ENCODE results near the gene CLASP2.

The CLASP2 gene

GRCh38 chr3:33659856-33660434 is 58.1 kb downstream of the CLASP2 start:
- no peak for DNase-seq (ENCODE audit: low spot score)
- peak overlapping the region in 1 of 2 donors; percentile 49 for H3K4me3 ChIP-seq (ENCODE audit: low read length in 2 of 2)
- no peak overlapping the region for H4K8ac ChIP-seq (ENCODE audit: low read depth, low read length)
- no peak overlapping the region for H3K23ac ChIP-seq (ENCODE audit: low read depth, low read length, poor library complexity)
- H3K4ac ChIP-seq (ENCODE audit: low read length), result no peak overlapping the region
- no peak overlapping the region for H3K18ac ChIP-seq (ENCODE audit: low read length)
- peaks cover 2 to 13% of the 10 kb centered on the region in 2 donors for H3K4me1 ChIP-seq (ENCODE audit: control insufficient read depth in 2 of 2, insufficient read depth in 1 of 2, low read depth in 1 of 2, low read length in 2 of 2)
- H2BK15ac ChIP-seq (ENCODE audit: low read length), result no peak overlapping the region
- no peaks in the 10 kb centered on the region for H3K79me1 ChIP-seq (ENCODE audit: low read depth, low read length)
- H4K91ac ChIP-seq (ENCODE audit: low read depth, low read length, poor library complexity), result no peak overlapping the region
- H2AFZ ChIP-seq (ENCODE audit: low read length), result peak overlapping the region; percentile 83
- no peak overlapping the region for H3K9ac ChIP-seq (ENCODE audit: low read depth, low read length, poor library complexity)
- no peak overlapping the region for H2BK5ac ChIP-seq (ENCODE audit: low read length)
- no peaks in the 10 kb centered on the region for H3K9me3 ChIP-seq (replicated peaks in 1 of 2; ENCODE audit: control insufficient read depth in 2 of 2, insufficient read depth in 1 of 2, low read depth in 1 of 2, low read length in 2 of 2)
- peak overlapping the region; percentile 84 for H3K27ac ChIP-seq (replicated peaks; ENCODE audit: low read length)
- no peak overlapping the region for H3K14ac ChIP-seq (ENCODE audit: low read length)
- H2BK120ac ChIP-seq (ENCODE audit: low read depth, low read length), result no peak overlapping the region
- no peaks in the 10 kb centered on the region for H3K27me3 ChIP-seq (ENCODE audit: control insufficient read depth in 3 of 3, insufficient read depth in 3 of 3, low read depth in 1 of 3, low read length in 3 of 3)
- no CpG with 5 or more reads among the region's 5 CpGs for WGBS, 2 donors (ENCODE audit: extremely low coverage in 2 of 2, insufficient read length in 2 of 2, insufficient replicate concordance in 1 of 2)
- no peaks in the 10 kb centered on the region for H3K36me3 ChIP-seq (replicated peaks in 1 of 2; ENCODE audit: control insufficient read depth in 2 of 2, insufficient read depth in 2 of 2, low read length in 2 of 2)
- H2AK5ac ChIP-seq (ENCODE audit: low read depth, low read length), result no peak overlapping the region
- H2BK12ac ChIP-seq (ENCODE audit: low read length), result no peak overlapping the region
- peak overlapping the region; percentile 45 for H3K4me2 ChIP-seq (ENCODE audit: insufficient read depth, low read length, poor library complexity, severe bottlenecking)

- Histone ChIP-seq H3K4me1 (ENCODE audit: control insufficient read depth in 2 of 2, insufficient read depth in 1 of 2, low read depth in 1 of 2, low read length in 2 of 2) (peaks cover 2 to 13% of the 10 kb centered on the region in 2 donors), H2BK12ac (ENCODE audit: low read length) (no peak overlapping the region), H4K8ac (ENCODE audit: low read depth, low read length) (no peak overlapping the region), H3K27ac (replicated peaks; ENCODE audit: low read length) (peak overlapping the region; percentile 84), H3K14ac (ENCODE audit: low read length) (no peak overlapping the region), H2AK5ac (ENCODE audit: low read depth, low read length) (no peak overlapping the region), H3K9ac (ENCODE audit: low read depth, low read length, poor library complexity) (no peak overlapping the region), H2BK5ac (ENCODE audit: low read length) (no peak overlapping the region), H3K18ac (ENCODE audit: low read length) (no peak overlapping the region), H3K4ac (ENCODE audit: low read length) (no peak overlapping the region), H2BK120ac (ENCODE audit: low read depth, low read length) (no peak overlapping the region), H3K27me3 (ENCODE audit: control insufficient read depth in 3 of 3, insufficient read depth in 3 of 3, low read depth in 1 of 3, low read length in 3 of 3) (no peaks in the 10 kb centered on the region), H3K4me2 (ENCODE audit: insufficient read depth, low read length, poor library complexity, severe bottlenecking) (peak overlapping the region; percentile 45), H3K23ac (ENCODE audit: low read depth, low read length, poor library complexity) (no peak overlapping the region), H3K36me3 (replicated peaks in 1 of 2; ENCODE audit: control insufficient read depth in 2 of 2, insufficient read depth in 2 of 2, low read length in 2 of 2) (no peaks in the 10 kb centered on the region), H3K4me3 (ENCODE audit: low read length in 2 of 2) (peak overlapping the region in 1 of 2 donors; percentile 49), H3K9me3 (replicated peaks in 1 of 2; ENCODE audit: control insufficient read depth in 2 of 2, insufficient read depth in 1 of 2, low read depth in 1 of 2, low read length in 2 of 2) (no peaks in the 10 kb centered on the region), H2BK15ac (ENCODE audit: low read length) (no peak overlapping the region), H3K79me1 (ENCODE audit: low read depth, low read length) (no peaks in the 10 kb centered on the region), H4K91ac (ENCODE audit: low read depth, low read length, poor library complexity) (no peak overlapping the region), H2AFZ (ENCODE audit: low read length) (peak overlapping the region; percentile 83)
- WGBS, 2 donors (ENCODE audit: extremely low coverage in 2 of 2, insufficient read length in 2 of 2, insufficient replicate concordance in 1 of 2), result no CpG with 5 or more reads among the region's 16 CpGs
- peak; percentile 65 for DNase-seq (ENCODE audit: low spot score)
These were observed 58.8 kb downstream of the CLASP2 start for GRCh38 chr3:33658991-33659848.

GRCh38 chr3:33658621-33658990 is 59.4 kb downstream of the CLASP2 start:
- H3K9me3 ChIP-seq (replicated peaks in 1 of 2; ENCODE audit: control insufficient read depth in 2 of 2, insufficient read depth in 1 of 2, low read depth in 1 of 2, low read length in 2 of 2), result no peaks in the 10 kb centered on the region
- no peak for DNase-seq (ENCODE audit: low spot score)
- H3K14ac ChIP-seq (ENCODE audit: low read length), result no peak overlapping the region
- WGBS, 2 donors (ENCODE audit: extremely low coverage in 2 of 2, insufficient read length in 2 of 2, insufficient replicate concordance in 1 of 2), result no CpG with 5 or more reads among the region's 2 CpGs
- H2BK15ac ChIP-seq (ENCODE audit: low read length), result no peak overlapping the region
- H2BK5ac ChIP-seq (ENCODE audit: low read length), result no peak overlapping the region
- H3K4me3 ChIP-seq (ENCODE audit: low read length in 2 of 2), result peak overlapping the region in 1 of 2 donors; percentile 49
- no peak overlapping the region for H3K18ac ChIP-seq (ENCODE audit: low read length)
- H3K4me2 ChIP-seq (ENCODE audit: insufficient read depth, low read length, poor library complexity, severe bottlenecking), result peak overlapping the region; percentile 27
- no peak overlapping the region for H3K4ac ChIP-seq (ENCODE audit: low read length)
- no peaks in the 10 kb centered on the region for H3K27me3 ChIP-seq (ENCODE audit: control insufficient read depth in 3 of 3, insufficient read depth in 3 of 3, low read depth in 1 of 3, low read length in 3 of 3)
- H3K4me1 ChIP-seq (ENCODE audit: control insufficient read depth in 2 of 2, insufficient read depth in 1 of 2, low read depth in 1 of 2, low read length in 2 of 2), result peaks cover 2 to 15% of the 10 kb centered on the region in 2 donors
- peak overlapping the region; percentile 84 for H3K27ac ChIP-seq (replicated peaks; ENCODE audit: low read length)
- no peak overlapping the region for H3K23ac ChIP-seq (ENCODE audit: low read depth, low read length, poor library complexity)
- H2BK120ac ChIP-seq (ENCODE audit: low read depth, low read length), result no peak overlapping the region
- no peak overlapping the region for H4K8ac ChIP-seq (ENCODE audit: low read depth, low read length)
- no peak overlapping the region for H2AK5ac ChIP-seq (ENCODE audit: low read depth, low read length)
- no peak overlapping the region for H4K91ac ChIP-seq (ENCODE audit: low read depth, low read length, poor library complexity)
- H3K36me3 ChIP-seq (replicated peaks in 1 of 2; ENCODE audit: control insufficient read depth in 2 of 2, insufficient read depth in 2 of 2, low read length in 2 of 2), result no peaks in the 10 kb centered on the region
- no peak overlapping the region for H3K9ac ChIP-seq (ENCODE audit: low read depth, low read length, poor library complexity)
- H2AFZ ChIP-seq (ENCODE audit: low read length), result peak overlapping the region; percentile 83
- no peaks in the 10 kb centered on the region for H3K79me1 ChIP-seq (ENCODE audit: low read depth, low read length)
- H2BK12ac ChIP-seq (ENCODE audit: low read length), result no peak overlapping the region

GRCh38 chr3:33658039-33658438 is 60.0 kb downstream of the CLASP2 start:
- no CpG with 5 or more reads among the region's 1 CpG for whole genome bisulfite sequencing, 2 donors (ENCODE audit: extremely low coverage in 2 of 2, insufficient read length in 2 of 2, insufficient replicate concordance in 1 of 2)
- H3K4me1 ChIP-seq (ENCODE audit: control insufficient read depth in 2 of 2, insufficient read depth in 1 of 2, low read depth in 1 of 2, low read length in 2 of 2), result peaks cover 2 to 15% of the 10 kb centered on the region in 2 donors
- DNase-seq (ENCODE audit: low spot score), result no peak

More at GRCh38 chr3:33658039-33658438, 60.0 kb downstream of the CLASP2 start:
- Histone ChIP-seq H2BK5ac (ENCODE audit: low read length) (no peak overlapping the region), H3K27me3 (ENCODE audit: control insufficient read depth in 3 of 3, insufficient read depth in 3 of 3, low read depth in 1 of 3, low read length in 3 of 3) (no peaks in the 10 kb centered on the region), H2AFZ (ENCODE audit: low read length) (no peak overlapping the region), H4K8ac (ENCODE audit: low read depth, low read length) (no peak overlapping the region), H3K4me3 (ENCODE audit: low read length in 2 of 2) (no peak overlapping the region), H3K9ac (ENCODE audit: low read depth, low read length, poor library complexity) (no peak overlapping the region), H3K9me3 (replicated peaks in 1 of 2; ENCODE audit: control insufficient read depth in 2 of 2, insufficient read depth in 1 of 2, low read depth in 1 of 2, low read length in 2 of 2) (no peaks in the 10 kb centered on the region), H3K4ac (ENCODE audit: low read length) (no peak overlapping the region), H2AK5ac (ENCODE audit: low read depth, low read length) (no peak overlapping the region), H2BK15ac (ENCODE audit: low read length) (no peak overlapping the region), H3K4me2 (ENCODE audit: insufficient read depth, low read length, poor library complexity, severe bottlenecking) (no peak overlapping the region), H3K18ac (ENCODE audit: low read length) (no peak overlapping the region), H3K79me1 (ENCODE audit: low read depth, low read length) (no peaks in the 10 kb centered on the region), H4K91ac (ENCODE audit: low read depth, low read length, poor library complexity) (no peak overlapping the region), H2BK12ac (ENCODE audit: low read length) (no peak overlapping the region), H2BK120ac (ENCODE audit: low read depth, low read length) (no peak overlapping the region), H3K14ac (ENCODE audit: low read length) (no peak overlapping the region), H3K36me3 (replicated peaks in 1 of 2; ENCODE audit: control insufficient read depth in 2 of 2, insufficient read depth in 2 of 2, low read length in 2 of 2) (no peaks in the 10 kb centered on the region), H3K23ac (ENCODE audit: low read depth, low read length, poor library complexity) (no peak overlapping the region), H3K27ac (replicated peaks; ENCODE audit: low read length) (no peak overlapping the region)

Measured in neuronal stem cell (in vitro differentiated cells).